BLaER1 (cell line): Measurements from ENCODE around the gene SMYD2.

Experiments
- H3K27ac ChIP-seq: shearing (Covaris generic); formaldehyde crosslinking; 2 replicates; pipeline ENCODE4 v1.8.1; 2022
- H3K27me3 ChIP-seq: shearing (Covaris generic); formaldehyde crosslinking; 2 replicates; pipeline ENCODE4 v1.8.1; 2022
- H3K36me3 ChIP-seq: shearing (Covaris generic); formaldehyde crosslinking; 2 replicates; pipeline ENCODE4 v1.8.1; 2022
- H3K4me1 ChIP-seq: shearing (Covaris generic); formaldehyde crosslinking; 2 replicates; pipeline ENCODE4 v1.8.1; 2022
- H3K4me2 ChIP-seq: shearing (Covaris generic); formaldehyde crosslinking; 2 replicates; pipeline ENCODE4 v1.8.1; 2022
- H3K4me3 ChIP-seq: shearing (Covaris generic); formaldehyde crosslinking; 2 replicates; pipeline ENCODE4 v1.8.1; 2022
- H3K9ac ChIP-seq: shearing (Covaris generic); formaldehyde crosslinking; 2 replicates; pipeline ENCODE4 v1.8.1; 2022
- H3K9me3 ChIP-seq: shearing (Covaris generic); formaldehyde crosslinking; 2 replicates; pipeline ENCODE4 v1.8.1; 2022
- H4K20me1 ChIP-seq: shearing (Covaris generic); formaldehyde crosslinking; 2 replicates; pipeline ENCODE4 v1.8.1; 2022
- Cebpa-rat ChIP-seq: shearing (Covaris generic); IDR thresholded peaks from 2 replicates; pipeline ENCODE4 v1.8.1; 2022

The SMYD2 gene

DNA sequence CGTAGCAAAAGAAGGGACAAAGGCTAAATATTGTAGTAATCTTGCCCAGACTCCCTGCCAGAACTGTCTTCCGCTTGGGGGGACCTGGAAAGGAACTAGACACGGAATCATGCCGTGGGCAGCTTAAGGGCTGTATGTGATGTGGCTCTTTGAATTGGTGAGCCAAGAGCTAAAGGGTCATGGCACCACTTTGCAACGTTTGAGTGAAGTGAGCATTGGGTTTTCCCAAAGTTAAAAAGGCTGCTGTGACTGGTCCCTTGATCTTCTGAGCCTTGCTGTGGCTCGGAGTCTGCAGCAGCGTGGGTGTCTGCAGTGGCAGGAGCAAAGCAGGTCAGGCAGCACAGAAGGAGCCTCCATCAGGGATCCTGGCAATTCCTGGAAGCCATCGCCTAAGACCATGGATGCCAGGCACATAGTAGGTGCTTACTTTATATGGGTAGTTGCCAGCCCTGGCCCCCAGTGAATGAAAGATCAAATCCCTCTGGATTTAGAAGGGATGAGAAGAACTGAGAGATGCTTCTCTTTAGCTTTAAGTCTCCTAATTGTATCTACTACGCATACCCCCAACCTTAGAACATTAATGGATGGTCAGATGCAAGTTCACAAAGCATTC, 1.8 kb downstream of the SMYD2 start:
- H3K9ac ChIP-seq = peak overlapping the region; percentile 91; the same call in 1 of the 2 replicates
- no peak for TF ChIP-seq Cebpa-rat
- no peaks in the 10 kb centered on the region for H3K9me3 ChIP-seq
- H3K27me3 ChIP-seq = no peaks in the 10 kb centered on the region
- peak overlapping the region; percentile 97 for H3K4me2 ChIP-seq
- peaks cover 35% of the 10 kb centered on the region for H3K4me1 ChIP-seq
- H3K4me3 ChIP-seq = 0 out of 2 replicates have a peak overlapping the region, but pooled peaks have one; percentile 90
- no peak overlapping the region; the same call in 1 of the 2 replicates for H3K27ac ChIP-seq
- 0 out of 2 replicates have a peak, but pooled peaks cover under 1% of the 10 kb centered on the region for H3K36me3 ChIP-seq
- no peaks in the 10 kb centered on the region for H4K20me1 ChIP-seq

DNA sequence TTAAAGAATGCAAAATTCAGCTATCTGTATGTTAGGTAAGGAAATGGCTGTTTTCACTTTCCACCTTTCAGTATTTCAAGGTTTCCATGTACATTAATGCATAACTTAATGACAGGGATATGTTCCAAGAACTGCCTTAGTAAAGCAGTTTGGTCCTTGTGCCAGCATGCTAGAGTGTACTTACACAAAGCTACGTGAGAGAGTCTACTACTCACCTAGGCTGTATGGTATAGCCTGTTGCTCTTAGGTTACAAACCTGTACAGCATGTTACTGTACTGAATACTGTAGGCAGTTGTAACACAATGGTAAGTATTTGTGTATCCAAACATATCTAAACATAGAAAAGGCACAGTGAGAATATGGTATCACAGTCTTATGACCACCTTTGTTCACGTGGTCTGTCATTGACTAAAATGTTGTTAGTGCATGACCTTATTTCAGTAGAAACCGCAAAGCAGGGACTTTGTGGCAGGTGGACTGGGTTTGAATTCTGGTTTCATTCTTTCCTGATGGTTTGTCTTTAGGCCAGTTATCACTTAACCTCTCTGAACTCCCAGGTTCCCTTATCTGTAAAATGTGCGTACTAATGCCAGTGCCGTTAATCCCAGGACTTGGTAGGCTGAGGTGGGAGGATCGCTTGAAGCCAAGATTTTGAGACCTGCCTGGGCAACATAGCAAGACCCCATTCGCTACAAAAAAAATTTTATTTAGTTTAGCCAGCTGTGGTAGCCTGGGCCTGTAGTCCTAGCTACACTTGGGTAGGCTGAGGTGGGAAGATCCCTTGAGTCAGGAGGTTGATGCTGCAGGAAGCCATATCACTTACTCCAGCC, 4.9 kb downstream of the SMYD2 start:
- Histone ChIP-seq H4K20me1 (no peaks in the 10 kb centered on the region), H3K4me1 (peaks cover 41% of the 10 kb centered on the region), H3K27ac (no peak overlapping the region), H3K9me3 (peaks cover 15% of the 10 kb centered on the region), H3K4me2 (no peak overlapping the region), H3K4me3 (no peak overlapping the region), H3K9ac (no peak overlapping the region), H3K36me3 (peaks cover 17% of the 10 kb centered on the region; the same call in 1 of the 2 replicates), H3K27me3 (no peaks in the 10 kb centered on the region)
- no peak for TF ChIP-seq Cebpa-rat

DNA sequence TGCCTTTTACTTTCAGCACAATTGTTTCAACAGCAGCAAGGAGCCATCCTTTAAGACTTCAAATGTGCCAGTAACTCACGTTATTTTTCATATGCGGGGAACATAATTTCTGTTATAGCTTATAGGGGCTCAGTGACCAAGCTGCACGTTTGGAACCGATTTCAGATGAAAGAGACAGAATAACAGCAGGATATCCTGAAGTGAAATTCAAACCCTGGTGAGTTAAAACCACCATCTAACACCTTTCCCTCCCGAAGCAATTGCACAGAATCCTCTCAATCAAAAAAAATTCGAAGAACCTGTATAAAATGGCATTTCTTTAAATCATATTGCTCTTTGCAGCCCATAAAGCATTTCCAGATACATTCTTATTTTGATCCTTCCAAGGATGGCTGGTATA, 6.9 kb downstream of the SMYD2 start:
- Histone ChIP-seq H3K4me2 (peak overlapping the region; percentile 38), H3K9me3 (peaks cover 15% of the 10 kb centered on the region), H3K27ac (no peak overlapping the region), H3K36me3 (peaks cover 17% of the 10 kb centered on the region; the same call in 1 of the 2 replicates), H3K9ac (no peak overlapping the region), H3K4me3 (no peak overlapping the region), H4K20me1 (no peaks in the 10 kb centered on the region), H3K4me1 (peaks cover 29% of the 10 kb centered on the region), H3K27me3 (no peaks in the 10 kb centered on the region)
- TF ChIP-seq Cebpa-rat = no peak

DNA sequence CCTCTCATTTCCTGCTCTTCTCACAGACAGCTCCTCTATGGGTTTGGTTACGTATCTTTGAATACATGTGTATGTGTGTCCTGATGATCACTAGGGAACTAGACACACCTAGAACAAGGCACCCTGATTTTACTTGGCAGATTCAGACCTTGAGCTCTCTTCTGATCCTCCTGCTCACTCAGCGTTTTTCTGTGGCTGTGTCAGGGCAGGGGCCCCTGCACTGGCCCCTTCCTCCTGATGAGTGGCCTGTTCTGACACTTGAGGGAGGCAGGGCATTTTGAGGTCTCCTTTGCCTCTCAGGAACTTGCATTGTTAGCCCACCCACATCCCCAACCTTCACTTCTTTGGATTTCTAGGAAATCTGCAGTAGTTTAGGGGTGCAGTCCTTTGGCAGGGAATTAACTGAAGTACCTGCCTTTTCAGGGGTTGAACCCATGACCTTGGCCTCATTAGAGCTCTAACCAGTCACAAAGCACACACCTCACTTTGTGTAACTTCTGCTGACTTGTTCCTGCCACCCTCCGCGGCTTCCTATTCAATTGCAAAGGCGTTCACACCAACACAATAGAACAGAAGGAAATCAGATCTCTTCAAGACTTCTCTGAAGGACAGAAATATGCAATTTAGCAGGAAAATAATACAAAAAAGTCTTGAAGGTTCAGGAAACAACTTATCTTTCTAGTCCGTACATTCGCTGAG, 8.8 kb downstream of the SMYD2 start:
- H4K20me1 ChIP-seq = no peaks in the 10 kb centered on the region
- H3K27me3 ChIP-seq = no peaks in the 10 kb centered on the region
- no peak overlapping the region for H3K27ac ChIP-seq
- peaks cover 15% of the 10 kb centered on the region for H3K9me3 ChIP-seq
- no peak overlapping the region for H3K4me3 ChIP-seq
- H3K36me3 ChIP-seq = peaks cover 17% of the 10 kb centered on the region; the same call in 1 of the 2 replicates
- TF ChIP-seq Cebpa-rat = no peak
- peak overlapping the region; percentile 29; the same call in 1 of the 2 replicates for H3K4me2 ChIP-seq
- H3K9ac ChIP-seq = no peak overlapping the region
- peaks cover 31% of the 10 kb centered on the region for H3K4me1 ChIP-seq

GRCh38 chr1:214290424-214291037, 9.6 kb downstream of the SMYD2 start:
- Histone ChIP-seq H3K4me3 (no peak overlapping the region), H3K4me1 (peaks cover 39% of the 10 kb centered on the region), H3K9me3 (peaks cover 15% of the 10 kb centered on the region), H3K27ac (no peak overlapping the region), H3K27me3 (no peaks in the 10 kb centered on the region), H3K36me3 (peaks cover 17% of the 10 kb centered on the region; the same call in 1 of the 2 replicates), H3K9ac (no peak overlapping the region), H4K20me1 (no peaks in the 10 kb centered on the region), H3K4me2 (peak overlapping the region; percentile 29; the same call in 1 of the 2 replicates)
- no peak for TF ChIP-seq Cebpa-rat

GRCh38 chr1:214292322-214292721, 11.4 kb downstream of the SMYD2 start:
- Histone ChIP-seq H3K9me3 (peaks cover 15% of the 10 kb centered on the region), H3K4me2 (no peak overlapping the region), H4K20me1 (no peaks in the 10 kb centered on the region), H3K36me3 (peaks cover 17% of the 10 kb centered on the region; the same call in 1 of the 2 replicates), H3K9ac (no peak overlapping the region), H3K27me3 (no peaks in the 10 kb centered on the region), H3K27ac (no peak overlapping the region), H3K4me1 (peaks cover 57% of the 10 kb centered on the region), H3K4me3 (no peak overlapping the region)
- TF ChIP-seq Cebpa-rat = no peak

GRCh38 chr1:214295934-214296333, 15.0 kb downstream of the SMYD2 start:
- no peak for TF ChIP-seq Cebpa-rat
- peaks cover 8% of the 10 kb centered on the region; the same call in 1 of the 2 replicates for H3K9me3 ChIP-seq
- peak overlapping the region; percentile 48; the same call in 1 of the 2 replicates for H3K9ac ChIP-seq
- no peak overlapping the region for H3K4me3 ChIP-seq
- H3K27me3 ChIP-seq = no peaks in the 10 kb centered on the region
- H3K4me2 ChIP-seq = peak overlapping the region; percentile 75
- H3K36me3 ChIP-seq = no peaks in the 10 kb centered on the region
- no peaks in the 10 kb centered on the region for H4K20me1 ChIP-seq
- peak overlapping the region; percentile 12; the same call in 1 of the 2 replicates for H3K27ac ChIP-seq
- peaks cover 47% of the 10 kb centered on the region for H3K4me1 ChIP-seq

DNA sequence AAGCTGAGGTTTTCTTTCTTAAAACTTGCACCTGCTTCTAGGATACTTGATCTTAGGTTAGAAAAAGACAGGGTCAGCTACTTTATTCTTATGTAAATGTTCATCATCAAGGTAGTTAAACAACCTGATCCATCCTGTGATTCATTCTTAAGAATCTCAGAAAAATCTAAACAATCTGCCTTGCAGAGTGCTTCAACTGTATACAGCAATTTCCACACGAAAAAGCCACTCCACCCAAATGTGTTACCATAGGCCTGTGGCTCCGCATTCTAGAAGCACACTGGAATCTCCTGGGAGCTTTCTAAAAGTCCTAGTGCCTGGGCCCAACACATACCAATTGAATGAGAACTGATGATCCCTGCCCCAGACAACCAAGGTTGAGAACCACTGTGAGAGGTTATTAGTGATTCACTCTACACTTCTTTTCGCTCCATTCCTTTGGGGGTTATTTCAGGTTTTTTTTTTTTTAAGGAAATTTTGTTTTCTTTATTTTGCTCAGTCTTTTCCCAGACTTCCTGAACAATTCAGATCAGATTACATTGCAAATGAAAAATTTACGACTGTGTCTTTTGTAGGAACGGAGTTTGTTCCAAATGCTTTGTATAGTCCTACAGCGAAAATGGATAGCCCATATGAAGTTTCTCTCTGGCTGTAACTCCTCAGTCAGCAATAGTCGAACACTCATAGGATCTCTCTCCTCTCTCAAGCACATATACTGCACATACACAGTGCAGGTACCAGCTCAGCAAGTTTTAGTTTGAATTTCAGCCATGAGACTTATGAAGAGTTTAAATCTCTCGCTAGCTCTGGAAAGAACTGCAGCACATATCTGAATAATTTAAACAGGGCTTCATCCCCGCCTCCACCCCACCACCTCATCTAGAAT, 16.1 kb downstream of the SMYD2 start:
- H4K20me1 ChIP-seq = no peaks in the 10 kb centered on the region
- H3K9ac ChIP-seq = no peak overlapping the region
- H3K4me2 ChIP-seq = peak overlapping the region; percentile 75
- H3K27me3 ChIP-seq = no peaks in the 10 kb centered on the region
- H3K9me3 ChIP-seq = peaks cover 8% of the 10 kb centered on the region; the same call in 1 of the 2 replicates
- TF ChIP-seq Cebpa-rat = no peak
- H3K27ac ChIP-seq = no peak overlapping the region
- no peak overlapping the region for H3K4me3 ChIP-seq
- no peaks in the 10 kb centered on the region for H3K36me3 ChIP-seq
- peaks cover 55% of the 10 kb centered on the region for H3K4me1 ChIP-seq
